GM12878 (cell line): ENCODE results near the gene MSI2. TPM values are rescaled to one million over a fixed set of nuclear protein-coding genes. Genes with fewer than 3 reads are reported as not detected.

Experiments used
- ATAC-seq: fragments of 200-7000 bp; cut with Tn5 transposase; 3 replicates; pipeline ENCODE4 v1.9.1; 2020; ENCODE audit warnings: mild to moderate bottlenecking, moderate library complexity
- BruUV-seq: library from RNA; stranded (reverse); fragments of 400-500 nt; replicated peaks from 2 replicates; lab custom pipeline; 2021; lab: Mats Ljungman, UMichigan
- CTCF ChIA-PET: fragments of 300-600 bp; sonication (Branson Sonifier 250); formaldehyde crosslinking; extraction: SDS; loops from one replicate; lab custom pipeline; 2021; ENCODE audit warnings: inconsistent platforms; lab: Yijun Ruan, JAX
- POLR2A ChIA-PET: fragments of 350-600 bp; formaldehyde crosslinking; extraction: SDS; loops from one replicate; lab custom pipeline; 2021; ENCODE audit warnings: inconsistent platforms; lab: Charles Lee
- RAD21 ChIA-PET: fragments of 300-600 bp; sonication (Branson Sonifier 250); formaldehyde crosslinking; loops from one replicate; lab custom pipeline; 2023; ENCODE audit warnings: antibody characterized with exemption; ENCODE audit not compliant: unreplicated experiment; lab: Charles Lee
- SMC1A ChIA-PET: fragments of 300-600 bp; sonication (Branson Sonifier 250); formaldehyde crosslinking; loops from one replicate; lab custom pipeline; 2023; ENCODE audit not compliant: unreplicated experiment, uncharacterized antibody; lab: Charles Lee
- DNase-seq: peaks from one replicate; pipeline ENCODE4 v3.0.0-alpha.2; 2011; ENCODE audit warnings: low read depth, low spot score
- FAIRE-seq: peaks from 3 replicates; lab custom pipeline; 2011; peaks lifted over from hg19 to GRCh38; lab: Jason Lieb, UNC
- H2AFZ ChIP-seq: 2 replicates; pipeline ENCODE4 v1.6.0; 2011; ENCODE audit warnings: low read depth, low read length, control low read depth; ENCODE audit not compliant: control insufficient read depth
- H3K27ac ChIP-seq: 2 replicates; pipeline ENCODE4 v1.5.1; 2011; ENCODE audit warnings: control low read depth; ENCODE audit not compliant: control insufficient read depth, insufficient read depth
- H3K27me3 ChIP-seq, 2 experiments: replicated peaks in 1 of 2; 2 replicates each; pipeline versions ENCODE4 v1.6.0 to v1.6.1; 2011; ENCODE audit warnings: low read length in 1 of 2; ENCODE audit not compliant: control insufficient read depth in 2 of 2, insufficient read depth in 2 of 2
- H3K36me3 ChIP-seq, 2 experiments: 2 replicates each; pipeline ENCODE4 v1.5.1; 2011; ENCODE audit warnings: low read length in 1 of 2; ENCODE audit not compliant: control insufficient read depth in 2 of 2, insufficient read depth in 2 of 2
- H3K4me1 ChIP-seq: 2 replicates; pipeline ENCODE4 v1.6.1; 2011; ENCODE audit warnings: mild to moderate bottlenecking, low read length, moderate library complexity, mixed read lengths; ENCODE audit not compliant: control insufficient read depth, insufficient read depth
- H3K4me2 ChIP-seq: 2 replicates; pipeline ENCODE4 v1.6.0; 2011; ENCODE audit warnings: control low read depth; ENCODE audit not compliant: control insufficient read depth, insufficient read depth
- H3K4me3 ChIP-seq: fragments of 200-600 bp; sonication (generic); 2 replicates; pipeline ENCODE4 v1.5.1; 2016
- H3K79me2 ChIP-seq: 2 replicates; pipeline ENCODE4 v1.6.0; 2011; ENCODE audit warnings: low read length; ENCODE audit not compliant: control insufficient read depth, insufficient read depth
- H3K9ac ChIP-seq: 2 replicates; pipeline ENCODE4 v1.8.0; 2011; ENCODE audit warnings: low read length, control low read depth, mixed read lengths; ENCODE audit not compliant: control insufficient read depth, insufficient read depth
- H3K9me3 ChIP-seq: replicated peaks from 3 replicates; pipeline ENCODE4 v1.5.1; 2011; ENCODE audit warnings: mild to moderate bottlenecking, low read length; ENCODE audit not compliant: control insufficient read depth, insufficient read depth
- H4K20me1 ChIP-seq: 2 replicates; pipeline ENCODE4 v1.6.0; 2011; ENCODE audit not compliant: control insufficient read depth, insufficient read depth
- BCL3 ChIP-seq: IDR thresholded peaks from 2 replicates; pipeline ENCODE4 v1.6.1; 2011; ENCODE audit warnings: borderline replicate concordance, low read depth, mild to moderate bottlenecking, moderate library complexity, low read length; ENCODE audit not compliant: insufficient read depth, poor library complexity, severe bottlenecking
- CHD1 ChIP-seq: IDR thresholded peaks from 2 replicates; pipeline ENCODE4 v1.6.1; 2012; ENCODE audit warnings: low read depth, low read length, improper control_type of control experiment
- CHD2 ChIP-seq: IDR thresholded peaks from 2 replicates; pipeline ENCODE4 v1.6.1; 2011; ENCODE audit warnings: low read depth, low read length, improper control_type of control experiment, borderline replicate concordance
- NR2C2 ChIP-seq: IDR thresholded peaks from 2 replicates; pipeline ENCODE4 v1.6.1; 2011; ENCODE audit warnings: borderline replicate concordance, low read depth; ENCODE audit not compliant: control insufficient read depth, insufficient read length
- POU2F2 ChIP-seq: IDR thresholded peaks from 3 replicates; pipeline ENCODE4 v1.6.1; 2011; ENCODE audit warnings: low read depth, mild to moderate bottlenecking, low read length, borderline replicate concordance
- PRDM15 ChIP-seq: fragments of 450-650 bp; formaldehyde crosslinking; IDR thresholded peaks from 2 replicates; pipeline ENCODE4 v1.4.0; 2020; ENCODE audit warnings: mild to moderate bottlenecking, moderate library complexity
- RELB ChIP-seq: fragments of 450-650 bp; IDR thresholded peaks from 2 replicates; pipeline ENCODE4 v1.6.1; 2017; ENCODE audit warnings: low read depth, mild to moderate bottlenecking, moderate library complexity
- RFX5 ChIP-seq: IDR thresholded peaks from 2 replicates; pipeline ENCODE4 v1.6.1; 2011; ENCODE audit warnings: low read depth, low read length, improper control_type of control experiment
- SMC3 ChIP-seq: IDR thresholded peaks from 2 replicates; pipeline ENCODE4 v1.6.1; 2011; ENCODE audit warnings: low read length, improper control_type of control experiment, borderline replicate concordance
- SREBF2 ChIP-seq: IDR thresholded peaks from 2 replicates; pipeline ENCODE4 v1.6.1; 2012; ENCODE audit warnings: mild to moderate bottlenecking, low read length
- TAF1 ChIP-seq: IDR thresholded peaks from 2 replicates; pipeline ENCODE4 v1.6.1; 2011; ENCODE audit warnings: mild to moderate bottlenecking, low read depth, low read length, borderline replicate concordance
- WGBS: methylation state at CpG from one replicate; pipeline ENCODE4 v1.1.6; 2016; ENCODE audit warnings: low lambda C conversion rate; ENCODE audit not compliant: insufficient replicate concordance, insufficient coverage; ENCODE audit errors: missing lambda C conversion rate; 5-methylcytosine and 5-hydroxymethylcytosine counted together
- in situ Hi-C: fragments of 300-500 bp; cut with MboI; formaldehyde crosslinking; loops from 9 replicates; pipeline ENCODE4 v1.14.3; 2018; ENCODE audit warnings: mixed read lengths
- intact Hi-C: fragments of 100-400 bp; cut with micrococcal nuclease; formaldehyde crosslinking; loops from one replicate; pipeline ENCODE4 v1.14.2; 2022; ENCODE audit not compliant: unreplicated experiment
- polyA plus RNA-seq, 11 experiments: library from polyadenylated mRNA; depleted of rRNA in 4 of 11; unstranded in 6 of 11; stranded (reverse) in 5 of 11; fragments of >200 nt; fragmentation: Nextera tagmentation in 4 of 11; fragmentation: Illumina TruSeq in 1 of 11; extraction: Ambion mirVana in 4 of 11; extraction: Trizol in 1 of 11; gene quantifications; 1 replicate in 1 of 11; 2 replicates in 10 of 11; pipeline versions ENCODE4 v1.2.1 to v1.2.3, GENCODE V29; 2011 to 2016; ENCODE audit warnings: inconsistent platforms in 2 of 11, missing spikeins in 2 of 11, low read depth in 1 of 11
- total RNA-seq, 4 experiments: library from RNA; depleted of rRNA in 3 of 4; stranded (reverse); fragments of >200 nt in 3 of 4; fragmentation: Illumina TruSeq in 1 of 4; extraction: Trizol in 1 of 4; gene quantifications; 2 replicates each; pipeline versions ENCODE4 v1.2.1 to v1.2.3, GENCODE V29; 2013 to 2021

MSI2 gene
- total and polyA plus RNA-seq, 10 of the 15 experiments (the other 5 are each of a cell fraction or from before 2014, with no cell fraction given): 6.1 to 76.1 (median 42.0) TPM

- no peak for TF ChIP-seq RELB
Observed at GRCh38 chr17:57289613-57290012, 33.3 kb downstream of the MSI2 start (continued).

GRCh38 chr17:57290981-57291380 lies 34.7 kb downstream of the MSI2 start:
- H2AFZ ChIP-seq: no peak overlapping the region
- no peak for FAIRE-seq
- no peak for ATAC-seq
- peaks cover 17 to 32% of the 10 kb centered on the region in 2 experiments; a peak in 3 of 4 replicates for H3K36me3 ChIP-seq
- ChIA-PET SMC1A (no interaction called here), CTCF (interaction anchor here (1.5 kb wide), 1 partner anchor 47 kb away, joined by 4 read pairs; no protein-coding TSS in a partner anchor), POLR2A (no interaction called here), RAD21 (no interaction called here)
- WGBS: 90% methylated on average over 10 of the region's 10 CpGs
- intact Hi-C loops (no loop called here), in situ Hi-C loops (no loop called here)
- H3K27ac ChIP-seq: no peak overlapping the region
- DNase-seq: no peak
- no peak overlapping the region for H3K4me3 ChIP-seq
- H3K9ac ChIP-seq: no peak overlapping the region
- H3K4me2 ChIP-seq: no peak overlapping the region
- peaks cover 23% of the 10 kb centered on the region for H3K79me2 ChIP-seq
- no peaks in the 10 kb centered on the region; the same call in 1 of the 2 replicates for H4K20me1 ChIP-seq
- TF ChIP-seq RFX5 (no peak), SREBF2 (no peak), BCL3 (no peak), PRDM15 (CRISPR knock-in tag) (no peak), POU2F2 (no peak), SMC3 (no peak), CHD2 (no peak), TAF1 (no peak), CHD1 (no peak), NR2C2 (no peak)
- no TSS peak for BruUV-seq
- no peaks in the 10 kb centered on the region for H3K27me3 ChIP-seq
- peaks cover 3% of the 10 kb centered on the region; the same call in 1 of the 2 replicates for H3K4me1 ChIP-seq
- H3K9me3 ChIP-seq: no peaks in the 10 kb centered on the region
